ENCODE measurements around the gene ATIC. TPM values are rescaled to one million over a fixed set of nuclear protein-coding genes. Genes with fewer than 3 reads are reported as not detected.

ATIC gene
- polyA plus RNA-seq, 1 experiment = 83.0 TPM

GRCh38 chr2:215379948-215380347 is 68.1 kb downstream of the ATIC start:
- H3K4me3 ChIP-seq (ENCODE audit: low read depth, low read length) = no peak overlapping the region
- no peaks in the 10 kb centered on the region for H3K27me3 ChIP-seq (ENCODE audit: control insufficient read depth, insufficient read depth, low read length)
- DNase-seq (ENCODE audit: low read depth) = no peak
- peaks cover 29% of the 10 kb centered on the region for H3K36me3 ChIP-seq (ENCODE audit: control insufficient read depth, insufficient read depth, low read length)
- POLR2A ChIA-PET = no interaction called here
- TF ChIP-seq CTCF (IDR thresholded peaks at IDR 0.05; ENCODE audit: insufficient read depth, low read depth, low read length) = no peak
- CTCF ChIA-PET = interaction anchor here (1.2 kb wide), 1 partner anchor 551 kb away, joined by 5 read pairs; no protein-coding TSS in a partner anchor

GRCh38 chr2:215380699-215381098 is 68.8 kb downstream of the ATIC start:
- DNase-seq (ENCODE audit: low read depth) = no peak
- TF ChIP-seq CTCF (IDR thresholded peaks at IDR 0.05; ENCODE audit: insufficient read depth, low read depth, low read length) = no peak
- ChIA-PET CTCF (interaction anchor here (1.2 kb wide), 1 partner anchor 550 kb away, joined by 5 read pairs; no protein-coding TSS in a partner anchor), POLR2A (no interaction called here)
- H3K36me3 ChIP-seq (ENCODE audit: control insufficient read depth, insufficient read depth, low read length) = peaks cover 25% of the 10 kb centered on the region
- no peak overlapping the region for H3K4me3 ChIP-seq (ENCODE audit: low read depth, low read length)
- H3K27me3 ChIP-seq (ENCODE audit: control insufficient read depth, insufficient read depth, low read length) = no peaks in the 10 kb centered on the region

- CTCF ChIA-PET = interaction anchor here (0.9 kb wide), 1 partner anchor 11 kb away, joined by 4 read pairs; no protein-coding TSS in a partner anchor
- H3K36me3 ChIP-seq (ENCODE audit: control insufficient read depth, insufficient read depth, low read length) = peaks cover 28% of the 10 kb centered on the region
- no peak for TF ChIP-seq CTCF (IDR thresholded peaks at IDR 0.05; ENCODE audit: insufficient read depth, low read depth, low read length)
These were observed 70.2 kb downstream of the ATIC start for GRCh38 chr2:215382011-215382410.

GRCh38 chr2:215382480-215382879 is 70.6 kb downstream of the ATIC start:
- no peaks in the 10 kb centered on the region for H3K27me3 ChIP-seq (ENCODE audit: control insufficient read depth, insufficient read depth, low read length)
- POLR2A ChIA-PET = no interaction called here
- peaks cover 26% of the 10 kb centered on the region for H3K36me3 ChIP-seq (ENCODE audit: control insufficient read depth, insufficient read depth, low read length)
- no peak overlapping the region for H3K4me3 ChIP-seq (ENCODE audit: low read depth, low read length)
- CTCF ChIA-PET = no interaction called here
- no peak for TF ChIP-seq CTCF (IDR thresholded peaks at IDR 0.05; ENCODE audit: insufficient read depth, low read depth, low read length)
- DNase-seq (ENCODE audit: low read depth) = no peak

More at GRCh38 chr2:215382011-215382410, 70.2 kb downstream of the ATIC start:
- POLR2A ChIA-PET = no interaction called here
- H3K27me3 ChIP-seq (ENCODE audit: control insufficient read depth, insufficient read depth, low read length) = no peaks in the 10 kb centered on the region
- no peak overlapping the region for H3K4me3 ChIP-seq (ENCODE audit: low read depth, low read length)
- DNase-seq (ENCODE audit: low read depth) = no peak

GRCh38 chr2:215383652-215384279 is 71.9 kb downstream of the ATIC start:
- ChIA-PET POLR2A (no interaction called here), CTCF (interaction anchor here (0.8 to 0.9 kb wide), 2 partner anchors 316 to 547 kb away, joined by 3 read pairs; no protein-coding TSS in a partner anchor)
- DNase-seq (ENCODE audit: low read depth) = no peak
- Histone ChIP-seq H3K27me3 (ENCODE audit: control insufficient read depth, insufficient read depth, low read length) (no peaks in the 10 kb centered on the region), H3K4me3 (ENCODE audit: low read depth, low read length) (no peak overlapping the region), H3K36me3 (ENCODE audit: control insufficient read depth, insufficient read depth, low read length) (peaks cover 32% of the 10 kb centered on the region)
- no peak for TF ChIP-seq CTCF (IDR thresholded peaks at IDR 0.05; ENCODE audit: insufficient read depth, low read depth, low read length)

Measured in BJ (cell line).